CD14-positive monocyte (primary cell): ENCODE measurements around the gene TRANK1. TPM values are rescaled to one million over a fixed set of nuclear protein-coding genes. Genes with fewer than 3 reads are reported as not detected.

ENCODE experiments used
- DNase-seq, 3 donors: peaks; one replicate each; pipeline ENCODE4 v3.0.0-alpha.2; 2011 to 2022
- H2AFZ ChIP-seq: 2 replicates; pipeline ENCODE4 v1.6.0; 2012; ENCODE audit warnings: mild to moderate bottlenecking, low read depth, low read length, inconsistent platforms; ENCODE audit not compliant: insufficient read depth, poor library complexity, severe bottlenecking
- H3K27ac ChIP-seq, 2 donors: 1 replicate in 1 of 2; 2 replicates in 1 of 2; pipeline ENCODE4 v1.5.1; 2012 to 2013; ENCODE audit warnings: low read length in 2 of 2, control low read depth in 1 of 2, inconsistent platforms in 1 of 2, low read depth in 1 of 2, mild to moderate bottlenecking in 1 of 2
- H3K27me3 ChIP-seq, 2 donors: one replicate each; pipeline versions ENCODE4 v1.6.0 to v1.6.1; 2011 to 2013; ENCODE audit warnings: low read length in 2 of 2; ENCODE audit not compliant: control insufficient read depth in 2 of 2, insufficient read depth in 2 of 2
- H3K36me3 ChIP-seq, 2 donors: replicated peaks in 1 of 2; 1 replicate in 1 of 2; 2 replicates in 1 of 2; pipeline versions ENCODE4 v1.5.1 to v1.6.1; 2012 to 2013; ENCODE audit warnings: low read length in 2 of 2, control low read depth in 1 of 2, inconsistent platforms in 1 of 2, mild to moderate bottlenecking in 1 of 2; ENCODE audit not compliant: insufficient read depth in 2 of 2, control insufficient read depth in 1 of 2
- H3K4me1 ChIP-seq, 2 donors: 1 replicate in 1 of 2; 2 replicates in 1 of 2; pipeline versions ENCODE4 v1.5.1 to v1.6.1; 2012 to 2013; ENCODE audit warnings: low read length in 2 of 2, control low read depth in 1 of 2, inconsistent platforms in 1 of 2, mild to moderate bottlenecking in 1 of 2, moderate library complexity in 1 of 2; ENCODE audit not compliant: insufficient read depth in 2 of 2, control insufficient read depth in 1 of 2
- H3K4me2 ChIP-seq: replicated peaks from 2 replicates; pipeline ENCODE3; 2012; ENCODE audit warnings: low read length, moderate library complexity, mild to moderate bottlenecking; ENCODE audit not compliant: poor library complexity, severe bottlenecking; ENCODE audit errors: extremely low read depth
- H3K4me3 ChIP-seq, 3 experiments: fragments of 200-600 bp in 1 of 3; sonication (generic) in 1 of 3; replicated peaks in 1 of 3; 1 replicate in 2 of 3; 2 replicates in 1 of 3; pipeline ENCODE4 v1.5.1; 2011 to 2013; ENCODE audit warnings: low read length in 3 of 3, mild to moderate bottlenecking in 3 of 3, control low read depth in 2 of 3, low read depth in 2 of 3, inconsistent platforms in 1 of 3, moderate library complexity in 1 of 3
- H3K79me2 ChIP-seq: 2 replicates; pipeline ENCODE4 v1.6.0; 2012; ENCODE audit warnings: mild to moderate bottlenecking, control low read depth, inconsistent platforms, low read length, moderate library complexity; ENCODE audit not compliant: insufficient read depth
- H3K9ac ChIP-seq: 2 replicates; pipeline ENCODE4 v1.6.0; 2017; ENCODE audit warnings: low read length, mild to moderate bottlenecking; ENCODE audit not compliant: insufficient read depth, poor library complexity, severe bottlenecking
- H3K9me3 ChIP-seq, 2 donors: replicated peaks in 1 of 2; 1 replicate in 1 of 2; 2 replicates in 1 of 2; pipeline versions ENCODE4 v1.5.1 to v1.6.1; 2012 to 2013; ENCODE audit warnings: low read length in 2 of 2, control low read depth in 1 of 2; ENCODE audit not compliant: control insufficient read depth in 1 of 2, insufficient read depth in 1 of 2
- H4K20me1 ChIP-seq: 2 replicates; pipeline ENCODE4 v1.6.0; 2012; ENCODE audit warnings: mild to moderate bottlenecking, low read length, control low read depth, moderate library complexity; ENCODE audit not compliant: insufficient read depth
- H3K27ac Mint-ChIP-seq, 7 donors: one replicate each; pipeline ENCODE4 v1.8.0; 2020; ENCODE audit warnings: mild to moderate bottlenecking in 7 of 7, mixed read lengths in 7 of 7, moderate library complexity in 6 of 7, inconsistent platforms in 2 of 7
- H3K27me3 Mint-ChIP-seq, 3 donors: one replicate each; pipeline ENCODE4 v1.8.0; 2021 to 2022; ENCODE audit warnings: low read depth in 3 of 3, mild to moderate bottlenecking in 3 of 3, mixed read lengths in 3 of 3, moderate library complexity in 3 of 3, inconsistent platforms in 1 of 3
- H3K36me3 Mint-ChIP-seq, 2 donors: one replicate each; pipeline ENCODE4 v1.8.0; 2020; ENCODE audit warnings: mixed read lengths in 2 of 2, inconsistent platforms in 1 of 2, mild to moderate bottlenecking in 1 of 2
- H3K4me1 Mint-ChIP-seq: one replicate; pipeline ENCODE4 v1.8.0; 2020; ENCODE audit warnings: mild to moderate bottlenecking, mixed read lengths
- H3K4me3 Mint-ChIP-seq, 2 donors: one replicate each; pipeline ENCODE4 v1.8.0; 2020; ENCODE audit warnings: mild to moderate bottlenecking in 2 of 2, mixed read lengths in 2 of 2, moderate library complexity in 1 of 2
- H3K9me3 Mint-ChIP-seq, 7 donors: one replicate each; pipeline ENCODE4 v1.8.0; 2020 to 2022; ENCODE audit warnings: mixed read lengths in 7 of 7, mild to moderate bottlenecking in 6 of 7, moderate library complexity in 6 of 7, inconsistent platforms in 2 of 7
- WGBS: methylation state at CpG from one replicate; pipeline ENCODE4 v1.1.5; 2013; ENCODE audit warnings: missing lambda C conversion rate; ENCODE audit not compliant: insufficient coverage; 5-methylcytosine and 5-hydroxymethylcytosine counted together
- intact Hi-C, 2 donors: fragments of 100-400 bp; cut with micrococcal nuclease; formaldehyde crosslinking; loops; one replicate each; pipeline versions ENCODE4 v1.15.0 to v1.15.1; 2023
- polyA plus RNA-seq, 3 donors: library from polyadenylated mRNA; depleted of rRNA in 1 of 3; unstranded in 2 of 3; stranded (reverse) in 1 of 3; fragments of 300-500 nt in 2 of 3; fragments of >200 nt in 1 of 3; fragmentation: Illumina TruSeq in 2 of 3; gene quantifications; 1 replicate in 2 of 3; 2 replicates in 1 of 3; pipeline ENCODE4 v1.2.3, GENCODE V29; 2012 to 2021
- TF ChIP-seq, protein P1 (sequence below): fragments of 200-600 bp; IDR thresholded peaks from one replicate; pipeline ENCODE4 v1.8.0; 2022; ENCODE audit warnings: antibody characterized with exemption, mild to moderate bottlenecking

The TRANK1 gene
- polyA plus RNA-seq, 3 donors = 2.8 to 6.3 (median 5.8) TPM

DNA sequence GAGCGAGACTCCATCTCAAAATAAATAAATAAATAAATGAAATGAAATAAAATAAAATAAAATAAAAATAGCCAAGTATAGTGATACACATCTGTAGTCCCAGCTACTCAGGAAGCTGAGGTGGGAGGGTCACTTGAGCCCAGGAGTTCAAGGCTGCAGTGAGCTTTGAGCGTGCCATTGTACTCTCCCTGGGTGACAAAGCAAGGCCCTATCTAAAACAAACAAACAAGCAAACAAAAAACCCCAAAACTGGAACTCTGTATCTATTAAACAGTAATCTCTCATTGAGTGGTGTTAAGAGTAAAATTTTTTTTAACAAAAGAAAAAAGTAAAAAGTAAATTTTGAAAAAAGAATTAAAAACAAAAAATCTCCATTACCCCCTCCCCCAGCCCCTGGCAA, 27.3 kb upstream of the TRANK1 start:
- Histone ChIP-seq H3K27me3 (no peaks in the 10 kb centered on the region), H3K4me3 (no peak overlapping the region), H3K27ac (no peak overlapping the region), H3K4me2 (no peak overlapping the region), H3K4me1 (peaks cover 15% of the 10 kb centered on the region in 2 donors), H3K9me3 (no peaks in the 10 kb centered on the region), H3K36me3 (no peaks in the 10 kb centered on the region), H3K9ac (no peak overlapping the region), H3K79me2 (no peaks in the 10 kb centered on the region), H2AFZ (no peak overlapping the region), H4K20me1 (no peaks in the 10 kb centered on the region)
- peaks cover 0 to 3% (median 0%) of the 10 kb centered on the region in 7 donors for H3K9me3 Mint-ChIP-seq
- peaks cover 18% of the 10 kb centered on the region for H3K4me1 Mint-ChIP-seq
- no CpG with 5 or more reads among the region's 2 CpGs for WGBS
- H3K36me3 Mint-ChIP-seq = peaks cover 9 to 24% of the 10 kb centered on the region in 2 donors
- DNase-seq = no peak
- TF ChIP-seq, protein P1, sequence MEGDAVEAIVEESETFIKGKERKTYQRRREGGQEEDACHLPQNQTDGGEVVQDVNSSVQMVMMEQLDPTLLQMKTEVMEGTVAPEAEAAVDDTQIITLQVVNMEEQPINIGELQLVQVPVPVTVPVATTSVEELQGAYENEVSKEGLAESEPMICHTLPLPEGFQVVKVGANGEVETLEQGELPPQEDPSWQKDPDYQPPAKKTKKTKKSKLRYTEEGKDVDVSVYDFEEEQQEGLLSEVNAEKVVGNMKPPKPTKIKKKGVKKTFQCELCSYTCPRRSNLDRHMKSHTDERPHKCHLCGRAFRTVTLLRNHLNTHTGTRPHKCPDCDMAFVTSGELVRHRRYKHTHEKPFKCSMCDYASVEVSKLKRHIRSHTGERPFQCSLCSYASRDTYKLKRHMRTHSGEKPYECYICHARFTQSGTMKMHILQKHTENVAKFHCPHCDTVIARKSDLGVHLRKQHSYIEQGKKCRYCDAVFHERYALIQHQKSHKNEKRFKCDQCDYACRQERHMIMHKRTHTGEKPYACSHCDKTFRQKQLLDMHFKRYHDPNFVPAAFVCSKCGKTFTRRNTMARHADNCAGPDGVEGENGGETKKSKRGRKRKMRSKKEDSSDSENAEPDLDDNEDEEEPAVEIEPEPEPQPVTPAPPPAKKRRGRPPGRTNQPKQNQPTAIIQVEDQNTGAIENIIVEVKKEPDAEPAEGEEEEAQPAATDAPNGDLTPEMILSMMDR = no peak
- no peak overlapping the region for H3K4me3 Mint-ChIP-seq
- H3K27ac Mint-ChIP-seq = no peak overlapping the region
- H3K27me3 Mint-ChIP-seq = peaks cover 0 to 2% (median 0%) of the 10 kb centered on the region in 3 donors
- intact Hi-C loops = no loop called here

DNA sequence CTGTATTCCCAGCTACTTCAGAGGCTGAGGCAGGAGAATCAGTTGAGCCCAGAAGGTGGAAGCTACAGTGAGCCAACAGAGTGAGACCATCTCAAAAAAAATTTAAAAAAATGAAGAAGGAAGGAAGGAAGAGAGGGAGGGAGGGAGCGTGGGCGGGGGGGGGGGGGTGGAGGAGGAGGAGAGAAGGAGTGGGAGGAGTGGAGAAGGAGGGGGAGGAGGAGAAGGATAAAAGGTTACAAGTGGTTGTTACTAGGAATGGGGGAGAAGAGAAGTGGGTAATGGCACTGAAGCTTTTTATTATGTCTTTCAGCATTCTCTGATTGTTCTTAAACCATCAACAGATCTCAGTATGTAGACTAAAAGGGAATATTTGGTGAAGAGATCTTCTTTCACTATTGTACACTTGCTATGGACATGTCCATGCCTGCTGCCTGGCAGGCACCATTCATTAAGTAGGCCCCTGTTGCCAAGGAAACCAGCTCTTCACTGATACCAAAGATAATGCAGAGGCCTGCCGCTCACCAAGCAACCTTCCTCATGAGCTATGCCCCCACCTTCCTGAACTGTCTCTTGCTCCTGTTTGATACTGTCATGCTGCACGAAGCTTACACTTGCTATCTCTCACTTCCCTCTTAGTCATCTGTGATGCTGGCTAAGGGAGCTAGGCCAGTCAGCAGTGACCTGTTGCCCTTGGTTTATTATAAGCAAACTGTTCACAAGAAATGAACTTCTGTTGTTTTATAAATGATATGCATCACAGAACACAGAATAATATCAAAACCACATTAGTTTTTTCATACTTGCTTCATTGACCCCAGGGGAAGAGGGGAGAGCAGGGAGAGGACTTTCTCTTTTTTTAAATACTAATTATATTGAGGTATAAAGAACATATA, 24.9 kb upstream of the TRANK1 start:
- no peaks in the 10 kb centered on the region for H3K36me3 ChIP-seq
- H4K20me1 ChIP-seq = no peaks in the 10 kb centered on the region
- no peak overlapping the region for H3K9ac ChIP-seq
- peak; percentile 70 to 89 (median 79) for DNase-seq
- H3K36me3 Mint-ChIP-seq = peaks cover 9 to 12% of the 10 kb centered on the region in 2 donors
- H3K27ac Mint-ChIP-seq = peak overlapping the region; percentile 73 to 93 (median 88)
- H3K4me3 ChIP-seq = no peak overlapping the region
- H3K4me1 Mint-ChIP-seq = peaks cover 26% of the 10 kb centered on the region
- no peaks in the 10 kb centered on the region for H3K9me3 Mint-ChIP-seq
- peaks cover 15% of the 10 kb centered on the region in 2 donors for H3K4me1 ChIP-seq
- peak overlapping the region; percentile 27 to 50 for H3K27ac ChIP-seq
- H3K4me2 ChIP-seq = peak overlapping the region; percentile 30
- H3K9me3 ChIP-seq = no peaks in the 10 kb centered on the region
- H3K79me2 ChIP-seq = no peaks in the 10 kb centered on the region
- intact Hi-C loops = no loop called here
- no CpG with 5 or more reads among the region's 4 CpGs for WGBS
- no peaks in the 10 kb centered on the region for H3K27me3 ChIP-seq
- no peaks in the 10 kb centered on the region for H3K27me3 Mint-ChIP-seq
- peak overlapping the region; percentile 4 for H2AFZ ChIP-seq
- H3K4me3 Mint-ChIP-seq = peak overlapping the region in 1 of 2 donors; percentile 47
- TF ChIP-seq, protein P1 = no peak
